GM12878 (cell line): ENCODE data around the gene TTLL12.

ENCODE experiments used
- BACH1 ChIP-seq: fragments of 450-650 bp; IDR thresholded peaks from 2 replicates; pipeline ENCODE4 v1.6.1; 2017; ENCODE audit warnings: mild to moderate bottlenecking, borderline replicate concordance
- CBFB ChIP-seq: IDR thresholded peaks from 2 replicates; pipeline ENCODE4 v1.6.1; 2016; ENCODE audit warnings: antibody characterized with exemption, low read depth
- CHD2 ChIP-seq: IDR thresholded peaks from 2 replicates; pipeline ENCODE4 v1.6.1; 2011; ENCODE audit warnings: low read depth, low read length, improper control_type of control experiment, borderline replicate concordance
- EP300 ChIP-seq, 2 experiments: fragments of 150-350 bp in 1 of 2; IDR thresholded peaks; 2 replicates each; pipeline ENCODE4 v1.6.1; 2011 to 2012; ENCODE audit warnings: low read depth in 2 of 2, low read length in 2 of 2, borderline replicate concordance in 1 of 2, improper control_type of control experiment in 1 of 2, inconsistent platforms in 1 of 2; ENCODE audit not compliant: control insufficient read depth in 1 of 2
- JUND ChIP-seq: IDR thresholded peaks from 2 replicates; pipeline ENCODE4 v1.6.1; 2012; ENCODE audit warnings: low read depth, mild to moderate bottlenecking, low read length, improper control_type of control experiment, moderate library complexity
- ZZZ3 ChIP-seq: IDR thresholded peaks from 2 replicates; pipeline ENCODE4 v1.6.1; 2011; ENCODE audit warnings: low read depth; ENCODE audit not compliant: control insufficient read depth, insufficient read length
- TF ChIP-seq, protein P1 (sequence below): fragments of 450-650 bp; formaldehyde crosslinking; IDR thresholded peaks from 2 replicates; pipeline ENCODE4 v1.4.0; 2020; ENCODE audit warnings: mild to moderate bottlenecking, moderate library complexity

DNA sequence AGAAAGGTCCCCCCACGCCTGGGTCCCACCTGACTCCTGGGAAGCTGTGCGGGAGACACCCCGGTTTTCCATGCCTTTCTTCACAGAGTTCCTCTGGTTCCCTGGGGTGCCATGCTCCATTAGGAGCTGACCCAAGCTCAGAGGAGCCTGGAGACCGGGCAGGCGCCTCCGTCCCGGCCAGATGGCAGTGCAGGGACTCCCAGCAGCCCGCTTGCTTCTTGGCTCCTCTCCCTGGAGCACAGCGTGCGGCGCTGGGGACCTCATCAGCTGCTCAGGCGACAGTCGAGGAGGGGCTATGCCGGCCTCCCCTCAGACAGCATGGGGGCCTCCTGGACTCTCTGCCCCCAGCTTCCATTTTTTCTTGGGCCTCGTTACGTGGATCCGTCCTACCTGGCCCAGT is 13.1 kb upstream of the TTLL12 start:
- TF ChIP-seq JUND (no peak), EP300 (IDR thresholded peaks at IDR 0.05; ENCODE audit: borderline replicate concordance in 1 of 2, control insufficient read depth in 1 of 2, low read depth in 2 of 2, low read length in 2 of 2) (no peak), CBFB (no peak), CHD2 (no peak), BACH1 (no peak), ZZZ3 (no peak)
- TF ChIP-seq, protein P1, sequence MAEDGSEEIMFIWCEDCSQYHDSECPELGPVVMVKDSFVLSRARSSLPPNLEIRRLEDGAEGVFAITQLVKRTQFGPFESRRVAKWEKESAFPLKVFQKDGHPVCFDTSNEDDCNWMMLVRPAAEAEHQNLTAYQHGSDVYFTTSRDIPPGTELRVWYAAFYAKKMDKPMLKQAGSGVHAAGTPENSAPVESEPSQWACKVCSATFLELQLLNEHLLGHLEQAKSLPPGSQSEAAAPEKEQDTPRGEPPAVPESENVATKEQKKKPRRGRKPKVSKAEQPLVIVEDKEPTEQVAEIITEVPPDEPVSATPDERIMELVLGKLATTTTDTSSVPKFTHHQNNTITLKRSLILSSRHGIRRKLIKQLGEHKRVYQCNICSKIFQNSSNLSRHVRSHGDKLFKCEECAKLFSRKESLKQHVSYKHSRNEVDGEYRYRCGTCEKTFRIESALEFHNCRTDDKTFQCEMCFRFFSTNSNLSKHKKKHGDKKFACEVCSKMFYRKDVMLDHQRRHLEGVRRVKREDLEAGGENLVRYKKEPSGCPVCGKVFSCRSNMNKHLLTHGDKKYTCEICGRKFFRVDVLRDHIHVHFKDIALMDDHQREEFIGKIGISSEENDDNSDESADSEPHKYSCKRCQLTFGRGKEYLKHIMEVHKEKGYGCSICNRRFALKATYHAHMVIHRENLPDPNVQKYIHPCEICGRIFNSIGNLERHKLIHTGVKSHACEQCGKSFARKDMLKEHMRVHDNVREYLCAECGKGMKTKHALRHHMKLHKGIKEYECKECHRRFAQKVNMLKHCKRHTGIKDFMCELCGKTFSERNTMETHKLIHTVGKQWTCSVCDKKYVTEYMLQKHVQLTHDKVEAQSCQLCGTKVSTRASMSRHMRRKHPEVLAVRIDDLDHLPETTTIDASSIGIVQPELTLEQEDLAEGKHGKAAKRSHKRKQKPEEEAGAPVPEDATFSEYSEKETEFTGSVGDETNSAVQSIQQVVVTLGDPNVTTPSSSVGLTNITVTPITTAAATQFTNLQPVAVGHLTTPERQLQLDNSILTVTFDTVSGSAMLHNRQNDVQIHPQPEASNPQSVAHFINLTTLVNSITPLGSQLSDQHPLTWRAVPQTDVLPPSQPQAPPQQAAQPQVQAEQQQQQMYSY (CRISPR knock-in tag), result no peak
